Right atrium auricular region (tissue), 2 donors: Measurements from ENCODE around the gene MAPKAPK2. TPM values are rescaled to one million over a fixed set of nuclear protein-coding genes. Genes with fewer than 3 reads are reported as not detected.
A peak's percentile ranks its signal among the peaks of the same experiment; 100 is the strongest.

Source experiments
- DNase-seq: peaks from one replicate; pipeline ENCODE4 v3.0.0-alpha.2; 2019; ENCODE audit warnings: low spot score
- H3K27ac ChIP-seq, 2 donors: fragments of 200-600 bp; sonication (generic); 1 replicate in 1 of 2; 2 replicates in 1 of 2; pipeline ENCODE4 v1.5.1; 2016 to 2019
- H3K27me3 ChIP-seq, 2 donors: fragments of 200-600 bp; sonication (generic); one replicate each; pipeline versions ENCODE4 v1.5.1 to v1.6.0; 2017 to 2019
- H3K36me3 ChIP-seq: fragments of 200-600 bp; sonication (generic); one replicate; pipeline ENCODE4 v1.5.1; 2016
- H3K4me1 ChIP-seq, 2 donors: fragments of 200-600 bp; sonication (generic); one replicate each; pipeline versions ENCODE4 v1.5.1 to v1.6.0; 2017 to 2019
- H3K4me3 ChIP-seq, 2 donors: fragments of 200-600 bp; sonication (generic); 1 replicate in 1 of 2; 2 replicates in 1 of 2; pipeline ENCODE4 v1.5.1; 2017 to 2019; ENCODE audit warnings: mild to moderate bottlenecking in 1 of 2, moderate library complexity in 1 of 2
- H3K9me3 ChIP-seq, 2 donors: fragments of 200-600 bp; sonication (generic); one replicate each; pipeline ENCODE4 v1.5.1; 2019
- CTCF ChIP-seq, 2 donors: fragments of 200-600 bp; sonication (generic); IDR thresholded peaks; one replicate each; pipeline ENCODE4 v1.5.1; 2019; ENCODE audit warnings: antibody characterized with exemption in 2 of 2
- total RNA-seq, 2 donors: library from RNA; depleted of rRNA; stranded (reverse); fragments of >200 nt; gene quantifications; one replicate each; pipeline ENCODE4 v1.1.0, GENCODE V29; 2016

MAPKAPK2 gene
- total RNA-seq, 2 donors from 2014 or later: 136 to 158 TPM

- no peak for TF ChIP-seq CTCF (IDR thresholded peaks at IDR 0.05)
- DNase-seq: no peak
- Histone ChIP-seq H3K27me3 (no peaks in the 10 kb centered on the region), H3K36me3 (no peaks in the 10 kb centered on the region), H3K4me3 (no peak overlapping the region), H3K4me1 (peaks cover 0 to 35% of the 10 kb centered on the region in 2 donors), H3K9me3 (no peaks in the 10 kb centered on the region), H3K27ac (peak overlapping the region; percentile 90 to 98)
Measured at GRCh38 chr1:206666954-206667665, 17.6 kb upstream of the MAPKAPK2 start.

DNA sequence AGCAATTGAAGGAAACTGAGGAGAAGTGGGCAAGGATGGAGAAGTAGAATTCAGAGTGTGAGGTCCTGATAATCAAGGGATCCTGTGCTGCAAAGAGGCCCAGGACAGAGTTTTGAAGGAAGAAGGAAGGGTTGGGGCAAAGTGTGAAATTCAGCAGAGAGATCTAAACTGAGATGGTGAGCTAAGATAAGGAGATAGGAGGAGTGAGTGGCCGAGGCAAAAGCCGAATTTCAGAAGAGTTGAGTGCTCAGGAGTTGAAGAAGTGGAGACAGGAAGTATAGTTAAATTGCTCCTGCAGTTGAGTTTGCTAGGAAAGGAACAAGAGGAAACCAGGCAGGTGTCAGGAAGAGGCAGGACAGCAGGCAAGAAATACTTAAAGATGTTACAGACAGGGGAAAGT is 16.4 kb upstream of the MAPKAPK2 start:
- H3K4me1 ChIP-seq: peaks cover 0 to 35% of the 10 kb centered on the region in 2 donors
- no peaks in the 10 kb centered on the region for H3K27me3 ChIP-seq
- no peak for TF ChIP-seq CTCF (IDR thresholded peaks at IDR 0.05)
- peak overlapping the region; percentile 90 to 98 for H3K27ac ChIP-seq
- no peak overlapping the region for H3K4me3 ChIP-seq
- no peaks in the 10 kb centered on the region for H3K9me3 ChIP-seq
- H3K36me3 ChIP-seq: no peaks in the 10 kb centered on the region
- DNase-seq: no peak

DNA sequence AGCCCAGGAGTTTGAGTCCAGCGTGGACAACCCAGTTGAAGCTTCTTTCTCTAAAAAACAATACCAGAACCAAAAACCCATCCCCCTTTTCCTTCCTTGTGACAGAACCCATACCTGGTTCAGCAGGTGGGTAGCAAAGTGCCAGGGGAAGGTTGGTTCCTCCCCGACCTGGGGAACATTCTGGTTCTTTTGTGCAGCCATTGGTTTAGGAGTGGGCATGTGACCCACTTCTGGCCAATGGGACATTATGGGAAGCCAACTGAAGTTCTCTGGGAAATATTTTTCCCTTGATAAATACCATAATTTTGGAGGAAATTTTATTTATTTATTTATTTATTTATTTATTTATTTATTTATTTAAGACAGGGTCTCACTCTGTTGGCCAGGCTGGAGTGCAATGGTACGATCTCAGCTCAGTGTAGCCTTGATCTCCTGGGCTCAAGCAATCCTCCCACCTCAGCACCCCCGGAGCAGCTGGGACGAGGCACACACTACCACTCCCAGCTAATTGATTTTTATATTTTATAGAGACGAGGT is 15.8 kb upstream of the MAPKAPK2 start:
- TF ChIP-seq CTCF (IDR thresholded peaks at IDR 0.05): no peak
- H3K27ac ChIP-seq: peak overlapping the region in 1 of 2 donors; percentile 90
- H3K9me3 ChIP-seq: no peaks in the 10 kb centered on the region

DNA sequence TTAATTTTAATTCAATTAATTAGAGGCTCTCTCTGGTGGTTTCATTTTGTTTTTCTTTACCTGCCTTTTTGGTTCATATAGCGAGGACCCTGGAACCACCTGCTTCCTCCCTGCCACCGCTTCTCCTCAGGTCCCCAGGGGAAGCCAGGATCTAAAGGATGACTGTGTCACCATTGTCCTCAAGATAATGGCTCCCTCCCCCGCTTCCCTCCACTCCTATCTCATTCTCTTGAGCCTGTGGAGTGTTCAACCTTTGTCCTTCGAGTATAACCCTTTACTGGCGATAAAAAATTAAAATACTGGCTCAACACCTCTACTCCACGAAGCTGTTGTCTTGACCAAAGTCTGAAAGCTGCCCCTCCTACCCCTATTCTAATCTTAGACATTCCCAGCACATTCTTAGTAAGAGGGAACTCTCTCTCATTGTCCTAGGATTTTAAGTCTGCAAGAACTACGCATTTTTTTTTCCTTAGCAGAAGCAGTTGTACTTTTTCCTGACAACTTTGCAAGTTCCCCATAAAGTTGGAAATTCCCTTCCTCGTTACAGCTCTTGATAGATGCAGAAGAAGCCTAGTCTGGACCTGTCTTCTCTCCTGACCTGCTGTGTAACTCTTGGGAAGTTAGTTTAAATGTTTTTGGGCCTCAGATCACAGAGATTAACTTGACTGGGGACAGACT is 12.6 kb upstream of the MAPKAPK2 start:
- no peak for TF ChIP-seq CTCF (IDR thresholded peaks at IDR 0.05)
- Histone ChIP-seq H3K36me3 (no peaks in the 10 kb centered on the region), H3K27me3 (no peaks in the 10 kb centered on the region), H3K4me3 (no peak overlapping the region), H3K9me3 (no peaks in the 10 kb centered on the region), H3K4me1 (peaks cover 0 to 41% of the 10 kb centered on the region in 2 donors), H3K27ac (peak overlapping the region; percentile 68 to 77)
- no peak for DNase-seq

More for the DNA sequence above, 15.8 kb upstream of the MAPKAPK2 start:
- Histone ChIP-seq H3K4me1 (peaks cover 0 to 35% of the 10 kb centered on the region in 2 donors), H3K36me3 (no peaks in the 10 kb centered on the region), H3K4me3 (no peak overlapping the region), H3K27me3 (no peaks in the 10 kb centered on the region)
- no peak for DNase-seq

DNA sequence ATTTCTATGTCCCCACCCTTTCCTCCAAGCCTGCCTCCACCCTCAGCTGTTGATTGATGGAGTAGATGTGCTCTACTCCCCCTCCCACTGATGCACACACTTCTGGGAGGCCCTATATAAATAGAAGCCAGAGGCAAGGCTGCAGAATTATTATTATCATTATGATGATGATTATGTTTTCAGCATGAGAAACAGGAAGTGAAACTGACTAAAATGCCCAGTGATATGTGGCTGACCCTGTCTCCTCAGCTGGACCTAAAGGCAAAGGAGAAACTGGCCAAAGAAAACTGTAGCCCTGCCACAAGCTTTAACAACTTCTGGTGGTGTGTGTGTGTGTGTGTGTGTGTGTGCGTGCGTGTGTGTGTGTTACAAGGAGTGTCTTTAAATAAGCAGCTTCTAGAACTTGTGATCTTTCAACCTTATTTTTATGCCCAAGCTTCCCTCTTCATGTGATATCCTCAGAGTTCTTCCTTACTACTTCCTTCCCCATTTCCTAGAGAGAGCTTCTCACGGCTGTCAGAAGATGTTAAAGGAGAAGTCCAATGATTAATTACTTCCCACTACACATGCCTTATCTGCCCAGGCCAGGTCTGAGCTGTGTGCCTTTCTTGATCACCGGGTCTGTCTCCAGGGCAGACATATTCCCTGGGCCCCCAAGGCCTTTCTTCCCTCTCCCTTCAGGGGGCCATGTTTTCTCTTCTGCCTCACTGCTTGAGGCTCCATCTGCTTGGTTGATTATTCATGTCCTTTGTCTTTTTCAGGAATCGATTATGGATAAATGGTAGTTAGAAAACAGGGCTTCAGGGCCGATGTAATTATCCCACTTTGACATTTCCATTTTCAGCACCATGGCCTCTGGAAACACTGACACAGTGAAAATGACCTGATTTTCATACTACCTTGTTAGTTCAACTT is 11.6 kb upstream of the MAPKAPK2 start:
- Histone ChIP-seq H3K27me3 (no peaks in the 10 kb centered on the region), H3K27ac (peak overlapping the region; percentile 68 to 77), H3K4me1 (peaks cover 0 to 41% of the 10 kb centered on the region in 2 donors), H3K36me3 (no peaks in the 10 kb centered on the region), H3K9me3 (no peaks in the 10 kb centered on the region), H3K4me3 (no peak overlapping the region)
- no peak for DNase-seq
- TF ChIP-seq CTCF (IDR thresholded peaks at IDR 0.05): no peak
